ENCODE data around the gene TRIM59.

TRIM59 gene

DNA sequence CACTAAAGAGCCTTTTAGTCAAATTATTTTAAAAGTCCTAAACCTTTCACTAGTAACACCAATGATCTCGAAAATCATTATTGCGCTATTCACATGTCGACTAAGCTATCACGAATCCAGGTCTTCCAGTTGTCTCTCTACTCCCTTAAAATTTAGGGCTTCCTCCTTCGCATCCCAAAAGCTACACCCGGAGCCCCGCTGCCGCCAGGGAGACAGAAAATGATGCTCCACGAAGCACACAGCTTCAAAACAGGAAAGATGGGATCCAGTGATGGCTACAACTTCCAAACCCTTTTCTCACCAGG lies 50.8 kb downstream of the TRIM59 start:
- TF ChIP-seq, protein P1, sequence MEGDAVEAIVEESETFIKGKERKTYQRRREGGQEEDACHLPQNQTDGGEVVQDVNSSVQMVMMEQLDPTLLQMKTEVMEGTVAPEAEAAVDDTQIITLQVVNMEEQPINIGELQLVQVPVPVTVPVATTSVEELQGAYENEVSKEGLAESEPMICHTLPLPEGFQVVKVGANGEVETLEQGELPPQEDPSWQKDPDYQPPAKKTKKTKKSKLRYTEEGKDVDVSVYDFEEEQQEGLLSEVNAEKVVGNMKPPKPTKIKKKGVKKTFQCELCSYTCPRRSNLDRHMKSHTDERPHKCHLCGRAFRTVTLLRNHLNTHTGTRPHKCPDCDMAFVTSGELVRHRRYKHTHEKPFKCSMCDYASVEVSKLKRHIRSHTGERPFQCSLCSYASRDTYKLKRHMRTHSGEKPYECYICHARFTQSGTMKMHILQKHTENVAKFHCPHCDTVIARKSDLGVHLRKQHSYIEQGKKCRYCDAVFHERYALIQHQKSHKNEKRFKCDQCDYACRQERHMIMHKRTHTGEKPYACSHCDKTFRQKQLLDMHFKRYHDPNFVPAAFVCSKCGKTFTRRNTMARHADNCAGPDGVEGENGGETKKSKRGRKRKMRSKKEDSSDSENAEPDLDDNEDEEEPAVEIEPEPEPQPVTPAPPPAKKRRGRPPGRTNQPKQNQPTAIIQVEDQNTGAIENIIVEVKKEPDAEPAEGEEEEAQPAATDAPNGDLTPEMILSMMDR (IDR thresholded peaks at IDR 0.05; ENCODE audit: extremely low read depth, insufficient read depth, missing control alignments) = no peak
- in situ Hi-C loops (cut with MboI; ENCODE audit: low pct_unique_long_range_greater_than_20kb, low sequenced_read_pairs, unreplicated experiment) = no loop called here
- no peak for DNase-seq (ENCODE audit: low spot score)

GRCh38 chr3:160395297-160395696 lies 54.3 kb downstream of the TRIM59 start:
- no peak for DNase-seq (ENCODE audit: low spot score)
- in situ Hi-C loops (cut with MboI; ENCODE audit: low pct_unique_long_range_greater_than_20kb, low sequenced_read_pairs, unreplicated experiment) = no loop called here
- TF ChIP-seq, protein P1 (IDR thresholded peaks at IDR 0.05; ENCODE audit: extremely low read depth, insufficient read depth, missing control alignments) = no peak

GRCh38 chr3:160394009-160394392 lies 55.6 kb downstream of the TRIM59 start:
- TF ChIP-seq, protein P1 (IDR thresholded peaks at IDR 0.05; ENCODE audit: extremely low read depth, insufficient read depth, missing control alignments) = no peak
- DNase-seq (ENCODE audit: low spot score) = no peak
- in situ Hi-C loops (cut with MboI; ENCODE audit: low pct_unique_long_range_greater_than_20kb, low sequenced_read_pairs, unreplicated experiment) = no loop called here

GRCh38 chr3:160393346-160394008 lies 56.1 kb downstream of the TRIM59 start:
- TF ChIP-seq, protein P1 (IDR thresholded peaks at IDR 0.05; ENCODE audit: extremely low read depth, insufficient read depth, missing control alignments) = no peak
- DNase-seq (ENCODE audit: low spot score) = no peak
- in situ Hi-C loops (cut with MboI; ENCODE audit: low pct_unique_long_range_greater_than_20kb, low sequenced_read_pairs, unreplicated experiment) = no loop called here

- no peak for DNase-seq (ENCODE audit: low spot score)
- TF ChIP-seq, protein P1 (IDR thresholded peaks at IDR 0.05; ENCODE audit: extremely low read depth, insufficient read depth, missing control alignments) = no peak
- in situ Hi-C loops (cut with MboI; ENCODE audit: low pct_unique_long_range_greater_than_20kb, low sequenced_read_pairs, unreplicated experiment) = no loop called here
These were observed 56.8 kb downstream of the TRIM59 start for GRCh38 chr3:160392798-160393197.

DNA sequence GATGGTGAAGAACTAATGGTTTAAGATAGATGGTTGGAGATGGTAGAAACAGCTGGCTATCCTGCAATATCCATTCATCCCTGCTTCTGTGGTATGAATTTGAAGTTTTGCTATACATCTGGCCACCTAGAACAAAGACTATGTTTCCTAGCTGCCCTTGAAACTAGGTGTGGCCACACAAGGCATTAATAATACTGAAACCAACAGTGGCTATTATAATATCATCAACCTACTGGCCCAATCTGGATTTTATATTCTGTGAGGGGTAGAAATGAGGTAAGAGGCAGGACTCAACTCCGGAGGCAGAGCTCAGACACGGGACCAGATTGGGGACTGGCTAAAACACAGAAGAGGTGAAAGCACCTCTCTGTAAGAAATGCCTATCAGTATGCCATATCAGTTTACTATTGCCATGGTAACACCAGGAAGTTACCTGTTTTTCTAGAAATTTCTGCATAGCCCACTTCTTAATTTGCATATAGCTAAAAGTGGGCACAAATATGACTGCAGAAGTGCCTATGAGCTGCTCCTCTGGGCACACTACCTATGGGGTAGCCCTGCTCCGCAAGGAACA lies 58.9 kb downstream of the TRIM59 start:
- TF ChIP-seq, protein P1 (IDR thresholded peaks at IDR 0.05; ENCODE audit: extremely low read depth, insufficient read depth, missing control alignments) = no peak
- DNase-seq (ENCODE audit: low spot score) = no peak
- in situ Hi-C loops (cut with MboI; ENCODE audit: low pct_unique_long_range_greater_than_20kb, low sequenced_read_pairs, unreplicated experiment) = no loop called here

Data from GM13977 (cell line).